Stimulated activated CD8-positive, alpha-beta memory T cell treated with anti-CD3 and anti-CD28 coated beads, Interleukin-15, amount 100 ng/mL, for 48 hours (primary cell): ENCODE results near the gene AMOT.

ENCODE experiments used
- DNase-seq, 2 donors: peaks; one replicate each; pipeline ENCODE4 v3.0.0-alpha.2; 2020; ENCODE audit warnings: low read depth in 2 of 2

The AMOT gene

DNA sequence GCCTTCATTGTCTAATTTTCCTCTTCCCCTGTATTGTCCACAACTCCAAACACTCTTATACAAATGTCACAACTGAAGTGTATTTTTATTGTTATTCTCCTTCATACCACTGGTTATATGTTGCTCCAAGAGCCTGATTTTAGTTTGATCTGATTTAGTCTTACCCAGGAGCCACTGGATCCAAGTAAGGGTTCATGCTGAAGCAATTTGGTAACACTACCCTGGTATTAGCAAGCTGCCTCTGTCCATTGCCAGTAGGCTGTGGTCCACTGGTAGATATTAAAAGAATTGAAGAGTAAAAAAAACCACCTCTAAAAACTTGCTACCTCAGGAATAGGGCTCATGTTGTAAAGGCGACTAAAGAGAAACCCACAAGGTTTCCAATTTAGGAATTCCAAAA lies 41.2 kb downstream of the AMOT start:
- DNase-seq = no peak

GRCh38 chrX:112798736-112799135 lies 41.9 kb downstream of the AMOT start:
- DNase-seq = no peak

- no peak for DNase-seq
Observed at GRCh38 chrX:112789931-112790330, 50.7 kb downstream of the AMOT start.

- no peak for DNase-seq
Observed at GRCh38 chrX:112786076-112786475, 54.6 kb downstream of the AMOT start.

DNA sequence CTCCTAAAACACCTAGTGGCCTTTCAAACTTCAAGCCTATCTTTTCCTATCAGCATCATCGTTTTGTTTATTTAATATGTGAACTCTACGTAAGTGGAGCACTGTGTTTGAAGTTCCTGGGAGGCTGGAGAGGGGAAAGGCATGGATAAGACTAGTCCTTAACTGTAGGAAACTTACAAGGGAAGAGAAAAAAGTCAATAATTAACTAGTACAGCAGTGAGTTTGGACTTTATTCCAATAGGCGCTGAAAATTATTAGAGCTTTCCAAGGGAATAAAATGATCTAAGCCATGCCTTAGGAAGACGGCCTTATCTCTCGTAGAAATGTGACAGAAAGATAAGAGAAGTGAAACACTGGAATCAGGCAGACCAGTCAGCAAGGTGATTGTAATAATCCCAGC lies 55.3 kb downstream of the AMOT start:
- no peak for DNase-seq

DNA sequence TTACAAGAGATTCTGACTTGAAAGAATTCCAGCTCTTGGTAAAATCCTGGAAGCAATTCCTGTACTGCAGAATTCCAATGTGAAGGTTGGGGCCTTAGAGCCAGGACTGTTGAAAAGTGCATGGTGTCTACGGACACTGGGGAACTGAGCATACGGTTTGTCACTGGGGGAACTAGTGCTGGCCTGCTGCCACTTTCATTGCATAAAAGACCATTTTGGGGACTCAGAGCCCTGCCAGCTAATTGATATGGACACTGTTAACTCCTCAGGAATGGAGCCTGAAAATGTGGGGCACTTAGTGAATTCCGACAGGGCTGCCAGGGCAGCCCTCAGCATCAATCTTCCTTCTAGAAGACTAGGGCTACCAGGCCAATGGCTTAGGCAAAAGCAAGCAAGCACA lies 55.9 kb downstream of the AMOT start:
- DNase-seq = no peak

- DNase-seq = no peak
Observed at GRCh38 chrX:112779139-112779538, 61.5 kb downstream of the AMOT start.

GRCh38 chrX:112774651-112775293 lies 65.9 kb downstream of the AMOT start:
- no peak for DNase-seq

- no peak for DNase-seq
Observed at GRCh38 chrX:112774142-112774541, 66.5 kb downstream of the AMOT start.

DNA sequence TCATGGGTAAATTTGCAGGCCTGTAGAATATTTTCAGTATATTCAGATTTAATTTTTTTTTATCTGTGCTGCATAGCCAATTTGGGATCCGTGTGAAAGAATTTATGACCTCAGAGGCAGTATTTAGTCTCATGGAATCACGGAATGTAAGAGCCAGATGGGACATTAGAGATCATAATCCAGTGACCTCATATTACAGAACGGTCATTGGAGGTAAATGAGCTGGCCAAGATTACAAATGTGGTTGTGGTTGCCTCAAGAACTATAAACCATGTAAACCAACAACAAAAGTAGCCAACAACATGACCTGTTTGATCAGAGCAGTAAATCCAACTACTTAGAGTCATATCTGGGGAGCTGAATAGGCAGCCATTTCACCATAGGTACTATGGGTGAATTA lies 71.6 kb downstream of the AMOT start:
- DNase-seq = no peak

DNA sequence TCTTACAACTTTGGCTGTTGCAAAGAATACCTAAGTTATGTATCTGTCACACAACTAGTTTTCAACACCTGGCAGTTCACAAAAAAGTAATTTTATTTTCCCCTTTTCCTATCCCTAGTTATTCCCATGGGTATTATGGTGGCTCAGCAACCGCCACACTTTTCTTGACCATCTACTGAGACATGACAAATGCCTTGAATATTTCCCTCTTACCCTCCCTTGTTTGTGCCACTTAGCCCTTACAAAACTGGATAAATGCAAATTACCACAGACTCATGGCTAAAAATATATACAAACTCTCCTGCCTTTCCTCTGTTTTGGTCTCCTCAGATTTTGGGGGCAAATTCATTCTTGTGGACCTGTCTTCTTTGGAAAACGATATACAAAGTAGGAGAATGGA lies 72.1 kb downstream of the AMOT start:
- no peak for DNase-seq

DNA sequence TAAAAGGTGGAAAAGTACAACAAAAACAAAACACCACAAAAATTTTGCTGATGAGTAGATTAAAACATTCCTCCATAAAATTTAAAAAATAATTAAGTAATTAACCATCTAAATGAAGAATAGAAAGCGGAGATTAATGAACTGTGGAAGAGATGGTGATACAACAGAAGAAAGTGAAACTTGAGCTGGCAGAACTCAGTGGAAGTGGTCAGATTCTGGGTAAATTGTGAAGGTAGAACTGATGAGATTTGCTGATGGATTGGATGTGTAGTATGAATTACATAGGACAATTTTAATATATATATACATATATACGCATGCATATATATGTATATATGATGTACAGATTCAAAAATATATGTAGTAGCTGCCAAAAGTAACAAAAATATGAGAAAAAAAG lies 73.9 kb downstream of the AMOT start:
- DNase-seq = no peak

DNA sequence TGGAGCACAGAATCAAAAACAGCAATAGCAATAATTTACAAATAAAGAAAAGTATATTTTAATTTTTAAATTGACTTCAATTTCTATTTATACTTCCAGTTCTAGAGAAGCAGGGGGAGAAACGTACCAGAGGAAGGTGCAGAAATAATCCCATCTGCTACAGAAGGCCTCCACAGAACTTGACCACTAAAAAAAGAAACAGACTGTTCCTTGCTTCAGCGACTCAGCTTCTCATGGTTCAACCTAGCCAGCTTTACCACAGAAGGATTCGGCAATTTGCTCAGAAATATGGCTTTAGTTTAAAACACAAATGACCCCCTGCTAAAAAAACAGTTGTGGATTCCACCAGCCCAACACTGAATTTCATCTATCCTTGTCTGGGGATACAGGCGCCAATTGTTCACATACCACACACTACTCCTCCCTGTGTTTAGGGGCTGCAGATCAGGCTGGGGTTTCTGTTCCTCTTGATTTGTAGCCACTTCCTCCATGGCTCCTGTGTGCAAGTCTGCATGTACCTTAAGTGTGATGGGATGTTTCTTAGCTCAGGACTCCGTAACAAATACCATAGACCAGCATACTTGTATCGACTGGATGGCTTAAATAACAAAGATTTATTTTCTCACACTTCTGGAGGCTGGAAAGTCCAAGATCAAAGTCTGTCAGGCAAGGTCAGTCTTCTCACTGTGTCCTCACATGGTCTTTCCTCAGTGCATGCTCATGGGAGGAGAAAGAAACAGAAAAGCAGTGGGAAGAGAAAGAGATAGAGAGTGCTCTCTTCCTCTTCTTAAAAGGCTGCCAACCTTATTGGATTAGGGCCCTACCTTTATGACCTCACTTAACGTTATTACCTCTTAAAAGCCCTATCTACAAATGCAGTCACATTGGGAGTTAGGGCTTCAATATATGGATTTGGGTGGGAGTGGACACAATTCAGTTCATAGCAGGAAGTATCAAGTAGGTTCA lies 79.1 kb downstream of the AMOT start:
- DNase-seq = no peak

GRCh38 chrX:112760697-112761096 lies 79.9 kb downstream of the AMOT start:
- no peak for DNase-seq

GRCh38 chrX:112759966-112760365 lies 80.7 kb downstream of the AMOT start:
- no peak for DNase-seq

DNA sequence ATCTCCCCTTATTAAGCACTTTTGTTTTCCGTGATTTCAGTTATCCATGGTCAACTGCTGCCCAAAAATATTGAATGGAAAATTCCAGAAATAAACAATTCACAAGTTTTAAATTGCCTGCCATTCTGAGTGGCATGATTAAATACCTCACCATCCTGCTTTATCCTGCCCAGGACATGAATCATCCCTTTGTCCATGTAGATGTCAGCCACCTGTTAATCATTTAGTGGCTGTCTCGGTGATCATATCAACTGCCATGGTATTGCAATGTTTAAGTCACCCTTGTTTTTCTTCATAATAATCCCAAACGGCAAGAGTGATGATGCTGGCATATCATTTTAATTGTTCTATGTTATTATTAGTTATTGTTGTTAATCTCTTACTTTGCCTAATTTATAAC lies 81.1 kb downstream of the AMOT start:
- DNase-seq = no peak

GRCh38 chrX:112757946-112758345 lies 82.7 kb downstream of the AMOT start:
- DNase-seq = no peak

DNA sequence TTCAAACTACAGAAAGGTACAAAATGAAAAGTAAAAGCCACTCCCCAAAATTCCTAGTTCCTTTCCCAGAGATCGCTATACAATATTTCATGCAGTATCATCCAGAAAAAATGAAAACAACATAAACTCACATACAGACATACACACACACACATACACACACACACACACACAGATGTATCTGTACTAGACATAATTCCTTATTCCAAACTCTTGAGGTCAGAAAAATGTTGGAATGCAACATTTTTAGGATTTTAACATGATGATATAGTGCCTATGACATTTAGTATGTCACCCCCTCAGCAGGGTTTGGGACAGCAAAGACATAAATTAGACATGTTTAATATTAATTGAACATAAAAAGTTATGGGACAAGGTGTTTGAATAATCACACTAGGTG lies 87.5 kb downstream of the AMOT start:
- no peak for DNase-seq

GRCh38 chrX:112751076-112751475 lies 89.6 kb downstream of the AMOT start:
- no peak for DNase-seq

GRCh38 chrX:112746812-112747595 lies 93.6 kb downstream of the AMOT start:
- no peak for DNase-seq

- DNase-seq = peak; percentile 1 to 12
Observed at GRCh38 chrX:112738347-112739033, 102.1 kb downstream of the AMOT start.

DNA sequence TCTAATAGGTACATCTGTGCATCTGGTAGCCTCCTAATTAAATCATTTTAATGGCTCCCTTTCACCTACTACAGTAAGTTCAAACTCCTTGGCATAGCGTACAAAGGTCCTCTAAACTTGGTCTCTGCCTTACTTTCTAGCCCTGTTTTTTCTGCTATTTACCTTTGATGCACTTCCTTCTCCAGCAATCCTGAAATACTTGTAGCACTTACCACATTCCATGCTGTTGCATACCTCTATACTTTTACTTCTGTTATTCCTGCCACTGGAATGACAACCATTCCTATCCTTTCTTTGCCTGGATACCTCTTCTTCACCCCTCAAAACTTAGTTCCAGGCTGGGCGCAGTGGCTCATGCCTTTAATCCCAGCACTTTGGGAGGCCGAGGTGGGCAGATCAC lies 104.3 kb downstream of the AMOT start:
- no peak for DNase-seq
